ENCODE results near the gene NACAD.
"Not testable (repeated sequence)": the region's sequence is repeated elsewhere in the genome, so short reads cannot be mapped to it uniquely, and the experiment has no call there.

Gene NACAD

GRCh38 chr7:45034710-45035109 is 54.1 kb downstream of the NACAD start:
- no CpG with 5 or more reads among the region's 5 CpGs for WGBS (ENCODE audit: insufficient coverage, insufficient read length)
- not testable (repeated sequence) for H3K4me3 ChIP-seq (ENCODE audit: low read length); H3K27ac ChIP-seq (ENCODE audit: low read length); H3K4me1 ChIP-seq (ENCODE audit: control insufficient read depth, insufficient read depth, low read length); DNase-seq (ENCODE audit: low read depth, low spot score); H3K36me3 ChIP-seq (ENCODE audit: control insufficient read depth, insufficient read depth, low read length); H3K27me3 ChIP-seq (ENCODE audit: control insufficient read depth, insufficient read depth, low read length); H3K9me3 ChIP-seq (ENCODE audit: control insufficient read depth, insufficient read depth, low read length)

- Histone ChIP-seq H3K9me3 (ENCODE audit: control insufficient read depth, insufficient read depth, low read length) (no peaks in the 10 kb centered on the region), H3K36me3 (ENCODE audit: control insufficient read depth, insufficient read depth, low read length) (0 out of 2 replicates have a peak, but pooled peaks cover 3% of the 10 kb centered on the region), H3K27me3 (ENCODE audit: control insufficient read depth, insufficient read depth, low read length) (no peaks in the 10 kb centered on the region), H3K4me1 (ENCODE audit: control insufficient read depth, insufficient read depth, low read length) (peaks cover 1% of the 10 kb centered on the region; the same call in 1 of the 2 replicates), H3K27ac (ENCODE audit: low read length) (no peak overlapping the region), H3K4me3 (ENCODE audit: low read length) (no peak overlapping the region)
- no CpG with 5 or more reads among the region's 4 CpGs for WGBS (ENCODE audit: insufficient coverage, insufficient read length)
- DNase-seq (ENCODE audit: low read depth, low spot score): no peak
Measured at GRCh38 chr7:45033931-45034290, 54.9 kb downstream of the NACAD start.

GRCh38 chr7:45033261-45033930 is 55.4 kb downstream of the NACAD start:
- Histone ChIP-seq H3K9me3 (ENCODE audit: control insufficient read depth, insufficient read depth, low read length) (no peaks in the 10 kb centered on the region), H3K27me3 (ENCODE audit: control insufficient read depth, insufficient read depth, low read length) (no peaks in the 10 kb centered on the region), H3K36me3 (ENCODE audit: control insufficient read depth, insufficient read depth, low read length) (0 out of 2 replicates have a peak, but pooled peaks cover 3% of the 10 kb centered on the region), H3K27ac (ENCODE audit: low read length) (no peak overlapping the region), H3K4me3 (ENCODE audit: low read length) (no peak overlapping the region), H3K4me1 (ENCODE audit: control insufficient read depth, insufficient read depth, low read length) (peaks cover 1% of the 10 kb centered on the region; the same call in 1 of the 2 replicates)
- DNase-seq (ENCODE audit: low read depth, low spot score): no peak
- no CpG with 5 or more reads among the region's 1 CpG for WGBS (ENCODE audit: insufficient coverage, insufficient read length)

- Histone ChIP-seq H3K27me3 (ENCODE audit: control insufficient read depth, insufficient read depth, low read length) (no peaks in the 10 kb centered on the region), H3K4me1 (ENCODE audit: control insufficient read depth, insufficient read depth, low read length) (peaks cover 1% of the 10 kb centered on the region; the same call in 1 of the 2 replicates), H3K36me3 (ENCODE audit: control insufficient read depth, insufficient read depth, low read length) (no peaks in the 10 kb centered on the region), H3K4me3 (ENCODE audit: low read length) (no peak overlapping the region), H3K27ac (ENCODE audit: low read length) (no peak overlapping the region), H3K9me3 (ENCODE audit: control insufficient read depth, insufficient read depth, low read length) (no peaks in the 10 kb centered on the region)
- no peak for DNase-seq (ENCODE audit: low read depth, low spot score)
- WGBS (ENCODE audit: insufficient coverage, insufficient read length): no CpG with 5 or more reads among the region's 4 CpGs
Measured at GRCh38 chr7:45032421-45032820, 56.3 kb downstream of the NACAD start.

- no CpG with 5 or more reads among the region's 4 CpGs for WGBS (ENCODE audit: insufficient coverage, insufficient read length)
- H3K27ac ChIP-seq (ENCODE audit: low read length): no peak overlapping the region
- no peaks in the 10 kb centered on the region for H3K27me3 ChIP-seq (ENCODE audit: control insufficient read depth, insufficient read depth, low read length)
- no peaks in the 10 kb centered on the region for H3K36me3 ChIP-seq (ENCODE audit: control insufficient read depth, insufficient read depth, low read length)
- DNase-seq (ENCODE audit: low read depth, low spot score): no peak
- H3K4me1 ChIP-seq (ENCODE audit: control insufficient read depth, insufficient read depth, low read length): peaks cover 1% of the 10 kb centered on the region; the same call in 1 of the 2 replicates
- no peak overlapping the region for H3K4me3 ChIP-seq (ENCODE audit: low read length)
- H3K9me3 ChIP-seq (ENCODE audit: control insufficient read depth, insufficient read depth, low read length): no peaks in the 10 kb centered on the region
Measured at GRCh38 chr7:45031829-45032228, 56.9 kb downstream of the NACAD start.
